GM19397 (cell line): ENCODE data around the gene MBIP.

ENCODE experiments used
- ATAC-seq: cut with Tn5 transposase; IDR thresholded peaks from one replicate; pipeline ENCODE4 v1.9.1; 2021; ENCODE audit warnings: mild to moderate bottlenecking, moderate library complexity; ENCODE audit not compliant: unreplicated experiment

MBIP gene

DNA sequence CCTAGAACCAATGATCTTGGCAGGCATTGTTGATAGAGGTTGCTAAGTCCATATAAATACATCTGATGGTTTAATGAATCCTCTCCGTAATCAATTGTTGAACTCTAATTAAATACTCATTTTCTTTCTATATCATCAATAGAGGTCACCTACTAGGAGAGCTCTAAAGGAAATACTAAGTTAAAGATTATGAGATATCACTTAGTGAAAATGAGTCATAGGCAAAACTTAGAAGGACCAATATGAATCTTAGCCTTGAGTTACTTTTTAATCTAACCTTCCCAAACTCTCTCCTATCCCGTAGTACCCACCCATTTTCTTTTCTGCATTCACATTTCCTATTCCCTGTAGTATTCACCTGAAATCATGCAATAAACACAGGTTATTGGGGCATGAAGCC, 50.2 kb downstream of the MBIP start:
- no peak for ATAC-seq

DNA sequence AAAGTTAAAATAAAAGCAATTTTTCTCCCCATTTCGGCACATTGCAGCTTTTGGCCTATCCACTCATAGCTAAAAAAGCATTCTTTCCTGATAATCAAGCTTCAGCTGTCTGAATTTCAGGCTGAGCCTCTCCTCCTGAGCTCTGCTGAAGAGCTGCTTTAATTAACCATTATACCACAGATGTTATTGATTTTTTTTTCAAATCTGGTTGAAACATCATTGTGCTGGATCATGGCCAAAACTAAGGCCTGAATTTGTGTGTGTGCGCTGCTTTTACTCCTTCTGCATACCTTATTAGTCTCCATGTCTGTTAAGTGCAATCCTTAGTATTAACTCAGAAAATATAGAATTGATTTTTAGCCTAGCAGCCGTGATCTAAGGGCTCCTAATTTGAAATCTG, 52.3 kb downstream of the MBIP start:
- ATAC-seq, result no peak

DNA sequence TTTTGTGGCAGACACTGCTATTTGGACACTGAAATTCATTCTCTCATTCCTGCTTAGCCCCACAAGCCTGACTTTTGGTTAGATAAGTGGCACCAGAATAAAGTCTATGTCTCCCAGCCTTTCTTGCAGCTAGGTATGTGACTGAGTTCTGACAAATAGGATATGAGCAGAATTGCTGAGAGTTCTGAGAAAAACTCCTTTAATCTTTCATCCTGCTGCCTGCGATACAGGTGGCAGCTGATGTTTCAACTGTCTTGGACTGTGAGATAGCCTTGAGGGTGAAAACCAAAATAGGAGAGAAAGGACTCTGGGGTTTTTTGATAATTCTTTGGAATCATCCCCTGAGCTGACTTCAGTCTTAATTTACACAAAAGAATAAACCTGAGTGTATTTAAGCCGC, 55.8 kb downstream of the MBIP start:
- no peak for ATAC-seq

DNA sequence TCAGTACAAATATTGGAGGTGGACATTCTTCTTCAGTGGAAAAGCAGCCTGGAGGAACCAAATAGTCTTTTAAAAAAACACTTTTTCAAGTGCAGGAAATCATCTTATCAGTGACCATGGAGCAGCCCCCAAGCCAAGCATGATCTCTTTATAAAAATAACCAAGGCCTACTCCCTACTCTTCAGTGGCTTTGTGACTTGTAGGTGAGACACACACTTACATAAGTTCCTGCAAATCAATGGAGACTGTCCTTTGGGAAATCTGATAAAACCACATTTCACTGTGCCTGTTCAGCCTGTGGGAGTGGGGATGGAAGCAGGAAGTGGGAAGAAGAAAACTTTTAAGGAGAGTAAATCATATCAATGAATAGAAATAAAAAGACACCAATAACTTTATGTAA, 56.3 kb downstream of the MBIP start:
- no peak for ATAC-seq

DNA sequence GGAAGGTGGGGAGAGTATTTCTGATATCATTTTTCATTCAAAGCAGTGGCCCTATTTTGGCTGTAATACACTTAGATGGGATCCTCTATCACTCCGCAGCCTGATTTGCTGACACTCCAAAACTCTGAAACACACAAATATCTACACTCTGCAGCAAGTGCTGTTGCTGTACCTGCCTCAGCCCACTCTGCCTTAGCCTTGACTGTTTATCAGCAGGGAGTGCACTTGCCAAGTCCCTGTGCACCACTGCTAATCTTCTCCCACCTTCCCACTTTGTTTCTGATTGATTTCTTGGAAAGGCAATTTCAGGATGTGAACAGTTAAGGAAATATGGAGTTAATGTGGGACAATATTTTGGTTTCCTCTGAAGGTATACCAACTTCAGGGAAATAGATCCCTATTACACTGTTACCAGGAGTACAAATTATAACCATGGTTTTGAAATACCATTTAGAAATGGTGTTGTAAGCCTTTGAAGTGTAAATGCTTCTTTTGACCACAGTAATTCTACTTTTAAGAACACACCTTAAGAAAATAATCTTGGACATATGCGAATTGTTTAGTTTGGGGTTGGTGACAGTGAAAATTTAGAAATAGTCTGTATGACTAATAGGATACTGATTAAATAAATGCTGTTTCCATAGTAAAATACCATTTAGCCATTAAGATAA, 59.3 kb downstream of the MBIP start:
- ATAC-seq, result no peak

DNA sequence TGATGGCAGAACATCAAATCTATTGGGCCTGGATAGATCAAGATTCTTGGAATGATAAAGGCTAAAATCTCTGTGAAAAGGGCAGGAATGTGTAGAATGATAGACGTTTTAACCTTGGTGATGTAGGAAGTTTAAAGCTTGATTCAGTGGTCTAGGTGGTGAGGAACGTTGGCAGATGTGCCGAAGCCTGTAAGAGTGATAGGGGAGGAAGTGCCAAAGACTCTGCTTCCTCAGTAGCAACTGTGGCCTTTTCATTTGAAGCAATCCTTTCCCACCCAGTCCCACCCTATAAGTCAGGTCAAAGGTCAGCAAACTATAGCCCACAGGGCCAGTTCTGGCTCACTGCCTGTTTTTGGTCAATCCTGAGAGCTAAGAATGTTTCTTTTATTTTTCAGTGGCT, 62.2 kb downstream of the MBIP start:
- ATAC-seq, result no peak

DNA sequence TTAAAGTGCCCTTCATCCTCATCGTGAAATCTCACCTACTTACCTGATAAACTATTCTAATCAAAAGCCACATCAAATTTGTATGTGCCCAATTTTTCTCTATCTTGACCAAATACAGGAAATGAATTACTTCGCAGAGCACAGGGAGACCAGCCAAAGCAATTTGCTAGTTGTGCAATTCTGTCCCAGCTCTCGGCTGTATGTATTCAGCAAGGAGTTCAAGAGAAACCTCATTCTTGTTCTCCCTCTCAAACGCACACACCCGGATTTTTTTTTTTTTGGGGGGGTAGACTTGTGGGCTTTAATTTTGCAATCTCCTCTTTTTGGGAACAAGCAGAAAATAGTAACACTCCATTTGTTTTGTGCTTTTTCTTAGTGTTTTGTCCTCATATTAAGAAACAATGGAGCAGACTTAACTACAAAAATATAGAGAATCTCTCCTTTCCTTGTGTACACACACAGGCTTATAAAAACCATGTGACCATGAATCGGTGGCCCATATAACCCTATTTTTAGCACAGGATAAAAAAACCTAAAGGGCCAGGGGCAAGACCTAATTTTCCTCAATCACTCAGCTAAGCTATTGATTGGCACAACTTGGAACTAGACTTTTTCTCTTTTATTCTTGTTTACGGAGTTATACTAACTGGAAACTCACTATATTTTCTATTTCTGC, 64.2 kb downstream of the MBIP start:
- ATAC-seq, result no peak

DNA sequence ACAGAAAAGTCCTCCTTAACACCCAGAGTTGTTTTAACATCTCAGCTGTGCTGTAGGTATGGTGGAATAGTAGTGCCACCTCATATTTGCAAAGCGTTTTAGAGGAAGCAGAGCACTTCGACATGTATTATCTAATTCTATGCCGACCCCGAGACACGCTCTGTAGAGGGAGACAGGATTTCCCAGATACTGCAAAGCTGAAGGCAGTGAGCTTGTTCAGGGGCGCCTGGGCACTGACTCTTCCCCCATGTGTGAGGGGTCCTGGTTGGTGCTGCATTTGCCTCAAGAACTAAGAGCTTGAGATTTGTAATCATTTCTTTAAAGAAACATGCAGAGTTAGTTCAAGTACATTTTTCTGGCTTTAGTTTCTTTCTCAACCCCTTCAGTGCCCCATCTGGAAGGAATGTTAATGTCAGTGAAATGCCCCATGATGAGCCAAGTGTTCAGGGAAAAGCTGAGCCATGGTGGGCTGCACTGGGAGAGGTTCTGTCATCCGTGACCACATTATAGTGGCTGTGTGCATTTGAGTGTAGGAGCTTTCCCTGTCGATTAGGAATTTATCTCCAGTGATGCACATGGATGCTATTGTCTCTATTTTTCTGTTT, 66.3 kb downstream of the MBIP start:
- ATAC-seq, result no peak
